Retinal pigment epithelial cell (primary cell): ENCODE data around the gene STAMBP.
"Not testable (repeated sequence)": the region's sequence is repeated elsewhere in the genome, so short reads cannot be mapped to it uniquely, and the experiment has no call there.

ENCODE experiments used
- DNase-seq: peaks from one replicate; pipeline ENCODE4 v3.0.0-alpha.2; 2010; ENCODE audit warnings: low read depth
- H3K4me3 ChIP-seq: 2 replicates; pipeline ENCODE4 v1.5.1; 2011; ENCODE audit warnings: mild to moderate bottlenecking, low read length, control low read depth, moderate library complexity
- CTCF ChIP-seq: conservative IDR thresholded peaks from 2 replicates; pipeline ENCODE4 v1.5.1; 2011; ENCODE audit warnings: low read depth, low read length, control low read depth, inconsistent platforms

STAMBP gene

GRCh38 chr2:73868204-73868978, 39.6 kb downstream of the STAMBP start:
- DNase-seq, result no peak
- no peak overlapping the region for H3K4me3 ChIP-seq
- TF ChIP-seq CTCF, result no peak

GRCh38 chr2:73870084-73870483, 41.3 kb downstream of the STAMBP start:
- TF ChIP-seq CTCF, result no peak
- H3K4me3 ChIP-seq, result no peak overlapping the region
- no peak for DNase-seq

- TF ChIP-seq CTCF, result no peak
- no peak overlapping the region for H3K4me3 ChIP-seq
- no peak for DNase-seq
Measured at GRCh38 chr2:73877071-73877802, 48.5 kb downstream of the STAMBP start.

- not testable (repeated sequence) for DNase-seq, H3K4me3 ChIP-seq
Measured at GRCh38 chr2:73877984-73878383, 49.2 kb downstream of the STAMBP start.

- TF ChIP-seq CTCF, result no peak
- H3K4me3 ChIP-seq, result no peak overlapping the region
- no peak for DNase-seq
Measured at GRCh38 chr2:73885406-73885805, 56.6 kb downstream of the STAMBP start.

- H3K4me3 ChIP-seq, result no peak overlapping the region
- DNase-seq, result no peak
- TF ChIP-seq CTCF, result no peak
Measured at GRCh38 chr2:73886357-73886756, 57.6 kb downstream of the STAMBP start.

GRCh38 chr2:73887596-73888353, 59.0 kb downstream of the STAMBP start:
- not testable (repeated sequence) for H3K4me3 ChIP-seq, DNase-seq
